HepG2 (cell line): Measurements from ENCODE around the gene HPCAL1. TPM values are rescaled to one million over a fixed set of nuclear protein-coding genes. Genes with fewer than 3 reads are reported as not detected.

Experiments used
- ATAC-seq: fragments of 200-7000 bp; cut with Tn5 transposase; 3 replicates; pipeline ENCODE4 v1.9.1; 2020; ENCODE audit warnings: mild to moderate bottlenecking, moderate library complexity
- BruUV-seq: library from RNA; stranded (reverse); fragments of 400-500 nt; replicated peaks from 2 replicates; lab custom pipeline; 2021; lab: Mats Ljungman, UMichigan
- CTCF ChIA-PET: fragments of 300-600 bp; formaldehyde crosslinking; extraction: SDS; loops from one replicate; lab custom pipeline; 2021; ENCODE audit warnings: low total read pairs, inconsistent platforms, low intra/inter-chr PET ratio; lab: Yijun Ruan, JAX
- POLR2A ChIA-PET: fragments of 350-600 bp; sonication (Branson Sonifier 250); formaldehyde crosslinking; loops from one replicate; lab custom pipeline; 2020; ENCODE audit warnings: antibody characterized with exemption, inconsistent platforms; lab: Yijun Ruan, JAX
- DNase-seq: peaks from one replicate; pipeline ENCODE4 v3.0.0-alpha.2; 2015; ENCODE audit warnings: low spot score
- FAIRE-seq: peaks from 3 replicates; lab custom pipeline; 2011; peaks lifted over from hg19 to GRCh38; lab: Jason Lieb, UNC
- H2AFZ ChIP-seq: one replicate; pipeline ENCODE4 v1.6.1; 2011; ENCODE audit warnings: low read length, inconsistent platforms
- H3K27ac ChIP-seq: fragments of 300-600 bp; 3 replicates; pipeline ENCODE4 v1.8.0; 2011; ENCODE audit warnings: mixed run types, mild to moderate bottlenecking, mixed read lengths, low read length, inconsistent platforms; ENCODE audit not compliant: insufficient read depth; ENCODE audit errors: extremely low read length
- H3K27me3 ChIP-seq, 2 experiments: fragments of 200-600 bp in 1 of 2; 2 replicates in 1 of 2; 3 replicates in 1 of 2; pipeline versions ENCODE4 v1.6.0 to v1.8.0; 2011; ENCODE audit warnings: low read length in 2 of 2, mild to moderate bottlenecking in 2 of 2, moderate library complexity in 2 of 2, inconsistent platforms in 1 of 2; ENCODE audit not compliant: insufficient read depth in 2 of 2, control insufficient read depth in 1 of 2
- H3K36me3 ChIP-seq, 2 experiments: fragments of 200-600 bp in 1 of 2; replicated peaks in 1 of 2; 2 replicates in 1 of 2; 3 replicates in 1 of 2; pipeline versions ENCODE4 v1.5.1 to v1.8.0; 2011; ENCODE audit warnings: low read length in 2 of 2, inconsistent platforms in 1 of 2; ENCODE audit not compliant: insufficient read depth in 2 of 2, control insufficient read depth in 1 of 2
- H3K4me1 ChIP-seq: 2 replicates; pipeline ENCODE4 v1.5.1; 2012; ENCODE audit warnings: low read length, inconsistent platforms; ENCODE audit not compliant: insufficient read depth
- H3K4me2 ChIP-seq: 2 replicates; pipeline ENCODE4 v1.6.0; 2011; ENCODE audit warnings: low read depth, low read length, inconsistent platforms
- H3K4me3 ChIP-seq, 3 experiments: fragments of 200-600 bp in 1 of 3; sonication (generic), shearing (Covaris generic) in 1 of 3; replicated peaks in 1 of 3; 2 replicates each; pipeline ENCODE4 v1.5.1; 2011 to 2016; ENCODE audit warnings: low read length in 3 of 3, inconsistent platforms in 2 of 3, low read depth in 2 of 3, mild to moderate bottlenecking in 2 of 3, control low read depth in 1 of 3, mixed read lengths in 1 of 3; ENCODE audit not compliant: insufficient read depth in 1 of 3
- H3K79me2 ChIP-seq: one replicate; pipeline ENCODE4 v1.6.1; 2011; ENCODE audit warnings: low read length, inconsistent platforms; ENCODE audit not compliant: insufficient read depth
- H3K9ac ChIP-seq: 2 replicates; pipeline ENCODE4 v1.6.0; 2011; ENCODE audit warnings: mild to moderate bottlenecking, low read depth, low read length, inconsistent platforms; ENCODE audit not compliant: insufficient read depth
- H3K9me3 ChIP-seq: 2 replicates; pipeline ENCODE4 v1.5.1; 2012; ENCODE audit warnings: mild to moderate bottlenecking, low read length
- H4K20me1 ChIP-seq: 2 replicates; pipeline ENCODE4 v1.6.0; 2011; ENCODE audit warnings: inconsistent platforms, mild to moderate bottlenecking, low read length, moderate library complexity; ENCODE audit not compliant: insufficient read depth
- ATF4 ChIP-seq, 2 experiments: fragments of 450-650 bp in 1 of 2; sonication (generic) in 1 of 2; formaldehyde crosslinking; IDR thresholded peaks; 2 replicates each; pipeline versions ENCODE4 v1.5.0 to v1.8.0; 2020 to 2022; ENCODE audit warnings: mild to moderate bottlenecking in 1 of 2, missing genetic modification reagents in 1 of 2
- CHD4 ChIP-seq: fragments of 200-600 bp; sonication (generic); IDR thresholded peaks from 2 replicates; pipeline ENCODE4 v1.7.0; 2017; ENCODE audit warnings: mild to moderate bottlenecking, low read length, borderline replicate concordance
- ELK4 ChIP-seq: sonication (generic); formaldehyde crosslinking; IDR thresholded peaks from 2 replicates; pipeline ENCODE4 v1.9.0; 2021; ENCODE audit warnings: missing genetic modification reagents, borderline replicate concordance
- ONECUT2 ChIP-seq: sonication (generic); formaldehyde crosslinking; IDR thresholded peaks from 2 replicates; pipeline ENCODE4 v1.4.0; 2020; ENCODE audit warnings: missing genetic modification reagents
- TSC22D2 ChIP-seq: sonication (generic); formaldehyde crosslinking; IDR thresholded peaks from 2 replicates; pipeline ENCODE4 v1.5.1; 2020; ENCODE audit warnings: missing genetic modification reagents, mild to moderate bottlenecking, borderline replicate concordance
- ZMYM3 ChIP-seq: sonication (generic); formaldehyde crosslinking; IDR thresholded peaks from 2 replicates; pipeline ENCODE4 v1.5.1; 2020; ENCODE audit warnings: mild to moderate bottlenecking, missing genetic modification reagents
- ZNF24 ChIP-seq: fragments of 450-650 bp; IDR thresholded peaks from 2 replicates; pipeline ENCODE4 v1.6.1; 2017; ENCODE audit warnings: antibody characterized with exemption, mild to moderate bottlenecking
- ZNF629 ChIP-seq: sonication (generic); formaldehyde crosslinking; conservative IDR thresholded peaks from 2 replicates; pipeline ENCODE4 v1.5.0; 2020; ENCODE audit warnings: missing genetic modification reagents
- WGBS: methylation state at CpG from one replicate; pipeline ENCODE4 v1.1.6; 2017; ENCODE audit warnings: low lambda C conversion rate; 5-methylcytosine and 5-hydroxymethylcytosine counted together
- in situ Hi-C: cut with HindIII; loops from 2 replicates; pipeline ENCODE4 v1.10.0; 2017; ENCODE audit warnings: low pct_unique_long_range_greater_than_20kb; ENCODE audit not compliant: extremely low pct_ligation_motif_present
- intact Hi-C: fragments of 100-400 bp; cut with micrococcal nuclease; formaldehyde crosslinking; loops from one replicate; pipeline ENCODE4 v1.10.0; 2022; ENCODE audit not compliant: unreplicated experiment
- polyA plus RNA-seq, 8 experiments: library from polyadenylated mRNA; depleted of rRNA in 3 of 8; stranded (reverse) in 7 of 8; unstranded in 1 of 8; fragments of >200 nt; fragmentation: Illumina TruSeq in 4 of 8; extraction: Trizol in 4 of 8; gene quantifications; 2 replicates each; pipeline versions ENCODE4 v1.2.1 to v1.2.3, GENCODE V29; 2011 to 2016; ENCODE audit warnings: low read depth in 4 of 8, missing spikeins in 1 of 8, mixed read lengths in 1 of 8; ENCODE audit not compliant: insufficient read depth in 1 of 8
- total RNA-seq, 5 experiments: library from RNA; depleted of rRNA; stranded (reverse); fragments of >200 nt; fragmentation: Illumina TruSeq; extraction: Trizol; gene quantifications; 2 replicates each; pipeline ENCODE4 v1.2.3, GENCODE V29; 2016; ENCODE audit warnings: low read depth in 1 of 5
- TF ChIP-seq, protein P1 (sequence below): sonication (generic); formaldehyde crosslinking; IDR thresholded peaks from 2 replicates; pipeline ENCODE4 v1.4.0; 2020; ENCODE audit warnings: mild to moderate bottlenecking, missing genetic modification reagents
- TF ChIP-seq, protein P2 (sequence below): IDR thresholded peaks from 2 replicates; pipeline ENCODE4 v1.6.1; 2016; ENCODE audit warnings: control low read depth
- TF ChIP-seq, protein P3 (sequence below): IDR thresholded peaks from 2 replicates; pipeline ENCODE4 v1.6.1; 2016; ENCODE audit warnings: low read depth, missing genetic modification reagents, missing compliant biosample characterization

Gene HPCAL1
- total and polyA plus RNA-seq, 2 of the 13 experiments (the other 11 are each of a cell fraction or from before 2014, with no cell fraction given), result 29.5 to 29.9 TPM

- TF ChIP-seq CHD4, result peak; percentile 78; the same call in 1 of the 2 replicates
- TF ChIP-seq ZNF629, result peak; percentile 86
- TF ChIP-seq ZNF24, result no peak
- TF ChIP-seq ATF4 (CRISPR knock-in tag; IDR thresholded peaks at IDR 0.05), result no peak
- no peak for TF ChIP-seq ONECUT2
- TF ChIP-seq, protein P1, sequence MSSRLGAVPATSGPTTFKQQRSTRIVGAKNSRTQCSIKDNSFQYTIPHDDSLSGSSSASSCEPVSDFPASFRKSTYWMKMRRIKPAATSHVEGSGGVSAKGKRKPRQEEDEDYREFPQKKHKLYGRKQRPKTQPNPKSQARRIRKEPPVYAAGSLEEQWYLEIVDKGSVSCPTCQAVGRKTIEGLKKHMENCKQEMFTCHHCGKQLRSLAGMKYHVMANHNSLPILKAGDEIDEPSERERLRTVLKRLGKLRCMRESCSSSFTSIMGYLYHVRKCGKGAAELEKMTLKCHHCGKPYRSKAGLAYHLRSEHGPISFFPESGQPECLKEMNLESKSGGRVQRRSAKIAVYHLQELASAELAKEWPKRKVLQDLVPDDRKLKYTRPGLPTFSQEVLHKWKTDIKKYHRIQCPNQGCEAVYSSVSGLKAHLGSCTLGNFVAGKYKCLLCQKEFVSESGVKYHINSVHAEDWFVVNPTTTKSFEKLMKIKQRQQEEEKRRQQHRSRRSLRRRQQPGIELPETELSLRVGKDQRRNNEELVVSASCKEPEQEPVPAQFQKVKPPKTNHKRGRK (CRISPR knock-in tag), result no peak
- no peak for TF ChIP-seq ELK4 (CRISPR knock-in tag)
- 0 out of 2 replicates have a peak, but pooled peaks have one; percentile 33 for TF ChIP-seq ZMYM3 (CRISPR knock-in tag)
- TF ChIP-seq, protein P2, sequence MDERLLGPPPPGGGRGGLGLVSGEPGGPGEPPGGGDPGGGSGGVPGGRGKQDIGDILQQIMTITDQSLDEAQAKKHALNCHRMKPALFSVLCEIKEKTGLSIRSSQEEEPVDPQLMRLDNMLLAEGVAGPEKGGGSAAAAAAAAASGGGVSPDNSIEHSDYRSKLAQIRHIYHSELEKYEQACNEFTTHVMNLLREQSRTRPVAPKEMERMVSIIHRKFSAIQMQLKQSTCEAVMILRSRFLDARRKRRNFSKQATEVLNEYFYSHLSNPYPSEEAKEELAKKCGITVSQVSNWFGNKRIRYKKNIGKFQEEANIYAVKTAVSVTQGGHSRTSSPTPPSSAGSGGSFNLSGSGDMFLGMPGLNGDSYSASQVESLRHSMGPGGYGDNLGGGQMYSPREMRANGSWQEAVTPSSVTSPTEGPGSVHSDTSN (CRISPR knock-in tag), result peak; percentile 79
- TF ChIP-seq, protein P3, sequence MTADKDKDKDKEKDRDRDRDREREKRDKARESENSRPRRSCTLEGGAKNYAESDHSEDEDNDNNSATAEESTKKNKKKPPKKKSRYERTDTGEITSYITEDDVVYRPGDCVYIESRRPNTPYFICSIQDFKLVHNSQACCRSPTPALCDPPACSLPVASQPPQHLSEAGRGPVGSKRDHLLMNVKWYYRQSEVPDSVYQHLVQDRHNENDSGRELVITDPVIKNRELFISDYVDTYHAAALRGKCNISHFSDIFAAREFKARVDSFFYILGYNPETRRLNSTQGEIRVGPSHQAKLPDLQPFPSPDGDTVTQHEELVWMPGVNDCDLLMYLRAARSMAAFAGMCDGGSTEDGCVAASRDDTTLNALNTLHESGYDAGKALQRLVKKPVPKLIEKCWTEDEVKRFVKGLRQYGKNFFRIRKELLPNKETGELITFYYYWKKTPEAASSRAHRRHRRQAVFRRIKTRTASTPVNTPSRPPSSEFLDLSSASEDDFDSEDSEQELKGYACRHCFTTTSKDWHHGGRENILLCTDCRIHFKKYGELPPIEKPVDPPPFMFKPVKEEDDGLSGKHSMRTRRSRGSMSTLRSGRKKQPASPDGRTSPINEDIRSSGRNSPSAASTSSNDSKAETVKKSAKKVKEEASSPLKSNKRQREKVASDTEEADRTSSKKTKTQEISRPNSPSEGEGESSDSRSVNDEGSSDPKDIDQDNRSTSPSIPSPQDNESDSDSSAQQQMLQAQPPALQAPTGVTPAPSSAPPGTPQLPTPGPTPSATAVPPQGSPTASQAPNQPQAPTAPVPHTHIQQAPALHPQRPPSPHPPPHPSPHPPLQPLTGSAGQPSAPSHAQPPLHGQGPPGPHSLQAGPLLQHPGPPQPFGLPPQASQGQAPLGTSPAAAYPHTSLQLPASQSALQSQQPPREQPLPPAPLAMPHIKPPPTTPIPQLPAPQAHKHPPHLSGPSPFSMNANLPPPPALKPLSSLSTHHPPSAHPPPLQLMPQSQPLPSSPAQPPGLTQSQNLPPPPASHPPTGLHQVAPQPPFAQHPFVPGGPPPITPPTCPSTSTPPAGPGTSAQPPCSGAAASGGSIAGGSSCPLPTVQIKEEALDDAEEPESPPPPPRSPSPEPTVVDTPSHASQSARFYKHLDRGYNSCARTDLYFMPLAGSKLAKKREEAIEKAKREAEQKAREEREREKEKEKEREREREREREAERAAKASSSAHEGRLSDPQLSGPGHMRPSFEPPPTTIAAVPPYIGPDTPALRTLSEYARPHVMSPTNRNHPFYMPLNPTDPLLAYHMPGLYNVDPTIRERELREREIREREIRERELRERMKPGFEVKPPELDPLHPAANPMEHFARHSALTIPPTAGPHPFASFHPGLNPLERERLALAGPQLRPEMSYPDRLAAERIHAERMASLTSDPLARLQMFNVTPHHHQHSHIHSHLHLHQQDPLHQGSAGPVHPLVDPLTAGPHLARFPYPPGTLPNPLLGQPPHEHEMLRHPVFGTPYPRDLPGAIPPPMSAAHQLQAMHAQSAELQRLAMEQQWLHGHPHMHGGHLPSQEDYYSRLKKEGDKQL, result no peak
- TF ChIP-seq TSC22D2 (CRISPR knock-in tag), result no peak
- FAIRE-seq, result no peak
- no peak for DNase-seq
- Histone ChIP-seq H3K4me3 (no peak overlapping the region), H3K27ac (no peak overlapping the region), H4K20me1 (no peaks in the 10 kb centered on the region), H3K9ac (no peak overlapping the region), H3K36me3 (no peaks in the 10 kb centered on the region), H3K4me2 (no peak overlapping the region), H3K4me1 (peaks cover 14% of the 10 kb centered on the region), H3K9me3 (no peaks in the 10 kb centered on the region), H3K27me3 (peaks cover 10 to 74% of the 10 kb centered on the region in 2 experiments; a peak in 4 of 5 replicates), H3K79me2 (no peaks in the 10 kb centered on the region), H2AFZ (no peak overlapping the region)
- 20% methylated on average over 14 of the region's 15 CpGs for WGBS
- ATAC-seq, result no peak
- CTCF ChIA-PET, result no interaction called here
- intact Hi-C loops, result no loop called here
- in situ Hi-C loops, result loop anchor here (10.0 kb wide), 1 partner anchor 194 kb away; no protein-coding TSS in a partner anchor
- no TSS peak for BruUV-seq
- POLR2A ChIA-PET, result interaction anchor here (0.6 to 2.1 kb wide), 2 partner anchors 21 to 224 kb away, joined by 3 to 9 read pairs; no protein-coding TSS in a partner anchor
These were observed 168.4 kb downstream of the HPCAL1 start for GRCh38 chr2:10471046-10471571.
